OCI-LY3 (cell line): ENCODE data around the gene PATE1.

Source experiments
- H2AFZ ChIP-seq: fragments of 200-600, 300-600 bp; shearing (Covaris generic); 2 replicates; pipeline ENCODE4 v1.6.0; 2014; ENCODE audit warnings: antibody characterized with exemption, low read depth, low read length
- H3K27ac ChIP-seq: fragments of 200-600, 300-600 bp; sonication (generic); 2 replicates; pipeline ENCODE4 v1.5.1; 2014; ENCODE audit warnings: mild to moderate bottlenecking, low read length, moderate library complexity, mixed read lengths
- H3K27me3 ChIP-seq: fragments of 200-600, 300-600 bp; sonication (generic); 2 replicates; pipeline ENCODE4 v1.6.1; 2014; ENCODE audit warnings: low read depth, low read length, mixed read lengths
- H3K36me3 ChIP-seq: fragments of 200-600, 300-600 bp; sonication (generic); replicated peaks from 2 replicates; pipeline ENCODE3; 2014; ENCODE audit warnings: low read depth, low read length, mixed read lengths
- H3K4me1 ChIP-seq: fragments of 300-600, 200-600 bp; sonication (generic); 2 replicates; pipeline ENCODE4 v1.6.1; 2014; ENCODE audit warnings: low read length, mixed read lengths
- H3K4me2 ChIP-seq: fragments of 200-600, 300-600 bp; sonication (generic); 2 replicates; pipeline ENCODE4 v1.6.1; 2014; ENCODE audit warnings: low read length, mixed read lengths
- H3K4me3 ChIP-seq: fragments of 300-600, 200-600 bp; sonication (generic); 2 replicates; pipeline ENCODE4 v1.5.1; 2014; ENCODE audit warnings: antibody characterized with exemption, mild to moderate bottlenecking, low read length, moderate library complexity
- H3K79me2 ChIP-seq: fragments of 300-600, 200-600 bp; shearing (Covaris generic); 2 replicates; pipeline ENCODE4 v1.6.1; 2014; ENCODE audit warnings: mild to moderate bottlenecking, low read length, mixed read lengths
- H3K9ac ChIP-seq: fragments of 300-600, 200-600 bp; shearing (Covaris generic); 2 replicates; pipeline ENCODE4 v1.6.0; 2014; ENCODE audit warnings: mild to moderate bottlenecking, low read length, moderate library complexity
- H3K9me3 ChIP-seq: fragments of 200-600, 300-600 bp; shearing (Covaris generic); 2 replicates; pipeline ENCODE4 v1.6.1; 2014; ENCODE audit warnings: low read length, mixed read lengths; ENCODE audit not compliant: insufficient read depth
- H4K20me1 ChIP-seq: fragments of 200-600, 300-600 bp; sonication (generic); 2 replicates; pipeline ENCODE4 v1.6.1; 2016; ENCODE audit warnings: low read length, mixed read lengths; ENCODE audit not compliant: insufficient read depth
- CTCF ChIP-seq: fragments of 200-600, 300-600 bp; sonication (generic); IDR thresholded peaks from 2 replicates; pipeline ENCODE4 v1.5.1; 2014; ENCODE audit warnings: antibody characterized with exemption, low read length, low read depth
- EZH2phosphoT487 ChIP-seq: fragments of 200-600 bp; shearing (Covaris generic); IDR thresholded peaks from 2 replicates; pipeline ENCODE4 v1.6.1; 2018; ENCODE audit warnings: antibody characterized with exemption, mixed run types, low read depth

The PATE1 gene

GRCh38 chr11:125743681-125744080, 2.4 kb upstream of the PATE1 start:
- Histone ChIP-seq H3K4me2 (no peak overlapping the region), H2AFZ (no peak overlapping the region), H3K27ac (no peak overlapping the region), H3K79me2 (no peaks in the 10 kb centered on the region), H3K27me3 (peaks cover 37% of the 10 kb centered on the region; the same call in 1 of the 2 replicates), H3K9ac (no peak overlapping the region), H3K4me3 (no peak overlapping the region), H3K4me1 (no peaks in the 10 kb centered on the region), H3K36me3 (no peaks in the 10 kb centered on the region), H3K9me3 (no peaks in the 10 kb centered on the region), H4K20me1 (no peaks in the 10 kb centered on the region)
- TF ChIP-seq EZH2phosphoT487, result no peak
- no peak for TF ChIP-seq CTCF

DNA sequence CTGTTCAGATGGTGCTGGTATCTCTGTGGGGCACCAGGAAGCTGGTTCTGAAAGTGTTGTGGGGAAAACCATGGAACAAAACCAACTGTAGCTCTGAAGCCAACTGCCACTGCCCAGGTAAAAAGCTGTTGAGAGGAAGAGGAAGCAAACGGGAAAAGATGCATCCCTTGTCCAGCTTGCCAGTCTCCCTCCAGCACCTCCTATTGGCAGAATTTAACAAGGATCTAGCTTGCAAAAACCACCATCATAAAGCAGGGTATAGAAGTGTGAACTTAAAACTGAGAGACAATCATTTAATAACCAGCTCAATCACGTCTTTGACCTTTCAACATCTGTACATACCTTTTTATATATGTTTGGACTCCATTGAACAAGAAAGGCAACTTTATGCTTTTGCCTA, 4.5 kb downstream of the PATE1 start:
- Histone ChIP-seq H3K27me3 (peaks cover 29% of the 10 kb centered on the region; the same call in 1 of the 2 replicates), H3K36me3 (no peaks in the 10 kb centered on the region), H3K9me3 (no peaks in the 10 kb centered on the region), H3K4me1 (no peaks in the 10 kb centered on the region), H3K4me3 (no peak overlapping the region), H3K9ac (no peak overlapping the region), H3K79me2 (no peaks in the 10 kb centered on the region), H3K4me2 (no peak overlapping the region), H3K27ac (no peak overlapping the region), H4K20me1 (no peaks in the 10 kb centered on the region), H2AFZ (no peak overlapping the region)
- TF ChIP-seq CTCF (no peak), EZH2phosphoT487 (no peak)

DNA sequence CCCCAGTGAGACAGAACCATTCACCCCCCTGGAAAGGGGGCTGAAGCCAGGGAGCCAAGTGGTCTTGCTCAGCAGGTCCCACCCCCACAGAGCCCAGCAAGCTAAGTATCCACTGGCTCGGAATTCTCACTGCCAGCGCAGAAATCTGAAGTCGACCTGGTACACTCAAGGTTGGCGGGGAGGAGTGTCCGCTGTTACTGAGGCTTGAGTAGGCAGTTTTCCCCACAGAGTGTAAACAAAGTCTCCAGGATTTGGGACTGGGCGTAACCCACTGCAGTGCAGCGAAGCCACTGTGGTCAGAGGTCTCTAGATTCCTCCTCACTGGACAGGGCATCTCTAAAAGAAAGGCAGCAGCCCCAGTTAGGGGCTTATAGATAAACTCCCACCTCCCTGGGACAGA, 10.0 kb downstream of the PATE1 start:
- TF ChIP-seq CTCF (no peak), EZH2phosphoT487 (no peak)
- Histone ChIP-seq H3K9ac (no peak overlapping the region), H3K9me3 (no peaks in the 10 kb centered on the region), H3K4me1 (no peaks in the 10 kb centered on the region), H4K20me1 (no peaks in the 10 kb centered on the region), H3K36me3 (no peaks in the 10 kb centered on the region), H3K4me3 (no peak overlapping the region), H3K27me3 (peaks cover 11% of the 10 kb centered on the region; the same call in 1 of the 2 replicates), H3K79me2 (no peaks in the 10 kb centered on the region), H3K27ac (no peak overlapping the region), H3K4me2 (no peak overlapping the region), H2AFZ (no peak overlapping the region)

DNA sequence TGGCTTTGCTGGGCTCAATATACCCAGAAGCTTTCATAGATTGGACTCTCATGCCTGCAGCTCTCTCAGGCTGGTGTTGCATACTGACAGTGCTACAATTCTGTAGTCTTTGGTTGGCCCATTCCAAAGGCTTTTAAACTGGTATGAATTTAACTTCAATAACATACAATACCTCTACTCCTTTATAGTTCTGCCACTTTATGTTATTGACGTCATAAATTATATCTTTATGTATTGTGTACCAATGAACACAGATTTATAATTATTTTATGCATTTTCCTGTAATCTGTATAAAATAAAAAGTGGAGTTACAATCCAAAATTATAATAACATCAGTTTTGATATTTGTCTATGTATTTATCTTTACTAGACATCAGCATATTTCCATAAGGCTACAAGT, 16.4 kb downstream of the PATE1 start:
- H3K36me3 ChIP-seq, result no peaks in the 10 kb centered on the region
- H3K9me3 ChIP-seq, result no peaks in the 10 kb centered on the region
- H3K27me3 ChIP-seq, result peaks cover 27% of the 10 kb centered on the region; the same call in 1 of the 2 replicates
- no peak overlapping the region for H3K4me2 ChIP-seq
- no peak overlapping the region for H2AFZ ChIP-seq
- no peaks in the 10 kb centered on the region for H4K20me1 ChIP-seq
- no peak overlapping the region for H3K4me3 ChIP-seq
- no peak overlapping the region for H3K27ac ChIP-seq
- H3K9ac ChIP-seq, result no peak overlapping the region
- no peaks in the 10 kb centered on the region for H3K79me2 ChIP-seq
- no peaks in the 10 kb centered on the region for H3K4me1 ChIP-seq
- TF ChIP-seq EZH2phosphoT487, result no peak
- TF ChIP-seq CTCF, result no peak
